Upper lobe of left lung (tissue), 6 donors: ENCODE data around the gene CASQ2. TPM values are rescaled to one million over a fixed set of nuclear protein-coding genes. Genes with fewer than 3 reads are reported as not detected.
A peak's percentile ranks its signal among the peaks of the same experiment; 100 is the strongest.

Experiments
- ATAC-seq, 2 donors: fragments of 200-7000 bp; cut with Tn5 transposase; one replicate each; pipeline ENCODE4 v1.9.1; 2022; ENCODE audit warnings: mild to moderate bottlenecking in 2 of 2, moderate library complexity in 2 of 2; ENCODE audit not compliant: low FRiP score in 2 of 2
- DNase-seq, 2 donors: peaks; one replicate each; pipeline ENCODE4 v3.0.0-alpha.2; 2019 to 2020
- H3K27ac ChIP-seq, 4 donors: fragments of 200-600 bp; sonication (generic); one replicate each; pipeline ENCODE4 v1.5.1; 2016 to 2019
- H3K27me3 ChIP-seq, 4 donors: fragments of 200-600 bp; sonication (generic); one replicate each; pipeline ENCODE4 v1.5.1; 2017 to 2019
- H3K36me3 ChIP-seq, 4 donors: fragments of 200-600 bp; sonication (generic); one replicate each; pipeline ENCODE4 v1.5.1; 2016 to 2019
- H3K4me1 ChIP-seq, 4 donors: fragments of 200-600 bp; sonication (generic); one replicate each; pipeline ENCODE4 v1.5.1; 2018 to 2019
- H3K4me3 ChIP-seq, 4 donors: fragments of 200-600 bp; sonication (generic); one replicate each; pipeline ENCODE4 v1.5.1; 2017 to 2019; ENCODE audit warnings: mild to moderate bottlenecking in 2 of 4, moderate library complexity in 1 of 4
- H3K9me3 ChIP-seq, 4 donors: fragments of 200-600 bp; sonication (generic); one replicate each; pipeline ENCODE4 v1.5.1; 2018 to 2019
- CTCF ChIP-seq, 6 experiments: fragments of 450-650 bp in 4 of 6; fragments of 200-600 bp in 2 of 6; sonication (generic) in 2 of 6; IDR thresholded peaks; one replicate each; pipeline ENCODE4 v1.5.1; 2016 to 2019; ENCODE audit warnings: antibody characterized with exemption in 6 of 6
- EP300 ChIP-seq, 4 donors: sonication (generic); formaldehyde crosslinking; IDR thresholded peaks; one replicate each; pipeline ENCODE4 v1.5.1; 2017; ENCODE audit warnings: antibody characterized with exemption in 4 of 4, control low read depth in 2 of 4
- POLR2A ChIP-seq, 4 donors: fragments of 450-650 bp; IDR thresholded peaks; one replicate each; pipeline ENCODE4 v1.5.1; 2016 to 2017; ENCODE audit warnings: antibody characterized with exemption in 4 of 4, mild to moderate bottlenecking in 2 of 4
- POLR2AphosphoS5 ChIP-seq, 2 donors: sonication (generic); formaldehyde crosslinking; IDR thresholded peaks; one replicate each; pipeline ENCODE4 v1.5.1; 2017; ENCODE audit warnings: antibody characterized with exemption in 2 of 2
- WGBS, 2 donors: methylation state at CpG; one replicate each; pipeline ENCODE4 v1.1.5; 2017 to 2018; 5-methylcytosine and 5-hydroxymethylcytosine counted together
- total RNA-seq, 6 donors: library from RNA; depleted of rRNA in 4 of 6; stranded (reverse); fragments of >200 nt in 4 of 6; gene quantifications; one replicate each; pipeline versions ENCODE4 v1.1.0 to v1.2.1, GENCODE V29; 2016 to 2021
- donor health status: DM: no; HTN: no; CAD: no; lungs with moderate emphysema.
- donor health status: DM: no; HTN: yes; CAD: no; lungs with severe emphysema.

The CASQ2 gene
- total RNA-seq, 6 donors from 2014 or later: under 0.01 to 1.9 (median 0.99) TPM

GRCh38 chr1:115654663-115655305 lies 113.7 kb downstream of the CASQ2 start:
- DNase-seq: peak in 1 of 2 donors; percentile 24
- H3K27ac ChIP-seq: peak overlapping the region in 1 of 4 donors; percentile 6
- H3K4me1 ChIP-seq: peaks cover 0 to 19% (median 6%) of the 10 kb centered on the region in 4 donors
- 35 to 41% methylated on average over 14 of the region's 14 CpGs for WGBS, 2 donors
- H3K4me3 ChIP-seq: no peak overlapping the region
- no peaks in the 10 kb centered on the region for H3K9me3 ChIP-seq
- peaks cover 0 to 6% (median 0%) of the 10 kb centered on the region in 4 donors for H3K36me3 ChIP-seq
- TF ChIP-seq EP300 (IDR thresholded peaks at IDR 0.05) (no peak), POLR2A (IDR thresholded peaks at IDR 0.05) (no peak), POLR2AphosphoS5 (IDR thresholded peaks at IDR 0.05) (no peak), CTCF (IDR thresholded peaks at IDR 0.05) (no peak)
- peak in 1 of 2 donors; percentile 48 for ATAC-seq
- no peaks in the 10 kb centered on the region for H3K27me3 ChIP-seq

- H3K36me3 ChIP-seq: peaks cover 0 to 6% (median 0%) of the 10 kb centered on the region in 4 donors
- peaks cover 0 to 25% (median 6%) of the 10 kb centered on the region in 4 donors for H3K4me1 ChIP-seq
- H3K4me3 ChIP-seq: no peak overlapping the region
- H3K27ac ChIP-seq: no peak overlapping the region
- H3K9me3 ChIP-seq: no peaks in the 10 kb centered on the region
- H3K27me3 ChIP-seq: no peaks in the 10 kb centered on the region
- TF ChIP-seq EP300 (IDR thresholded peaks at IDR 0.05) (no peak), POLR2A (IDR thresholded peaks at IDR 0.05) (no peak), POLR2AphosphoS5 (IDR thresholded peaks at IDR 0.05) (no peak), CTCF (IDR thresholded peaks at IDR 0.05) (no peak)
- WGBS, 2 donors: 92% methylated on average over 3 of the region's 3 CpGs
- ATAC-seq (no peak), DNase-seq (no peak)
Measured at GRCh38 chr1:115654125-115654524, 114.4 kb downstream of the CASQ2 start.

GRCh38 chr1:115652236-115652788 lies 116.2 kb downstream of the CASQ2 start:
- no peaks in the 10 kb centered on the region for H3K27me3 ChIP-seq
- no peak for DNase-seq
- H3K36me3 ChIP-seq: peaks cover 0 to 3% (median 0%) of the 10 kb centered on the region in 4 donors
- no peaks in the 10 kb centered on the region for H3K9me3 ChIP-seq
- H3K4me1 ChIP-seq: peaks cover 0 to 25% (median 6%) of the 10 kb centered on the region in 4 donors
- no peak for TF ChIP-seq POLR2AphosphoS5 (IDR thresholded peaks at IDR 0.05)
- TF ChIP-seq CTCF (IDR thresholded peaks at IDR 0.05): no peak
- no peak for TF ChIP-seq EP300 (IDR thresholded peaks at IDR 0.05)
- TF ChIP-seq POLR2A (IDR thresholded peaks at IDR 0.05): no peak
- H3K27ac ChIP-seq: no peak overlapping the region
- no peak overlapping the region for H3K4me3 ChIP-seq
- no peak for ATAC-seq
- 97 to 98% methylated on average over 2 of the region's 2 CpGs for WGBS, 2 donors

GRCh38 chr1:115651391-115651790 lies 117.1 kb downstream of the CASQ2 start:
- Histone ChIP-seq H3K4me1 (peaks cover 4 to 25% (median 6%) of the 10 kb centered on the region in 4 donors), H3K36me3 (peaks cover 0 to 3% (median 0%) of the 10 kb centered on the region in 4 donors), H3K4me3 (no peak overlapping the region), H3K27me3 (no peaks in the 10 kb centered on the region), H3K27ac (no peak overlapping the region), H3K9me3 (no peaks in the 10 kb centered on the region)
- TF ChIP-seq EP300 (IDR thresholded peaks at IDR 0.05): no peak
- TF ChIP-seq POLR2AphosphoS5 (IDR thresholded peaks at IDR 0.05): no peak
- TF ChIP-seq CTCF (IDR thresholded peaks at IDR 0.05): no peak
- no peak for TF ChIP-seq POLR2A (IDR thresholded peaks at IDR 0.05)
- 93 to 94% methylated on average over 8 of the region's 8 CpGs for WGBS, 2 donors
- DNase-seq (no peak), ATAC-seq (no peak)
